BLaER1 (cell line): ENCODE results near the gene IP6K1.
"Not testable (repeated sequence)": the region's sequence is repeated elsewhere in the genome, so short reads cannot be mapped to it uniquely, and the experiment has no call there.

ENCODE experiments used
- H3K27ac ChIP-seq: shearing (Covaris generic); formaldehyde crosslinking; 2 replicates; pipeline ENCODE4 v1.8.1; 2022
- H3K27me3 ChIP-seq: shearing (Covaris generic); formaldehyde crosslinking; 2 replicates; pipeline ENCODE4 v1.8.1; 2022
- H3K36me3 ChIP-seq: shearing (Covaris generic); formaldehyde crosslinking; 2 replicates; pipeline ENCODE4 v1.8.1; 2022
- H3K4me1 ChIP-seq: shearing (Covaris generic); formaldehyde crosslinking; 2 replicates; pipeline ENCODE4 v1.8.1; 2022
- H3K4me2 ChIP-seq: shearing (Covaris generic); formaldehyde crosslinking; 2 replicates; pipeline ENCODE4 v1.8.1; 2022
- H3K4me3 ChIP-seq: shearing (Covaris generic); formaldehyde crosslinking; 2 replicates; pipeline ENCODE4 v1.8.1; 2022
- H3K9ac ChIP-seq: shearing (Covaris generic); formaldehyde crosslinking; 2 replicates; pipeline ENCODE4 v1.8.1; 2022
- H3K9me3 ChIP-seq: shearing (Covaris generic); formaldehyde crosslinking; 2 replicates; pipeline ENCODE4 v1.8.1; 2022
- H4K20me1 ChIP-seq: shearing (Covaris generic); formaldehyde crosslinking; 2 replicates; pipeline ENCODE4 v1.8.1; 2022
- Cebpa-rat ChIP-seq: shearing (Covaris generic); IDR thresholded peaks from 2 replicates; pipeline ENCODE4 v1.8.1; 2022

IP6K1 gene

DNA sequence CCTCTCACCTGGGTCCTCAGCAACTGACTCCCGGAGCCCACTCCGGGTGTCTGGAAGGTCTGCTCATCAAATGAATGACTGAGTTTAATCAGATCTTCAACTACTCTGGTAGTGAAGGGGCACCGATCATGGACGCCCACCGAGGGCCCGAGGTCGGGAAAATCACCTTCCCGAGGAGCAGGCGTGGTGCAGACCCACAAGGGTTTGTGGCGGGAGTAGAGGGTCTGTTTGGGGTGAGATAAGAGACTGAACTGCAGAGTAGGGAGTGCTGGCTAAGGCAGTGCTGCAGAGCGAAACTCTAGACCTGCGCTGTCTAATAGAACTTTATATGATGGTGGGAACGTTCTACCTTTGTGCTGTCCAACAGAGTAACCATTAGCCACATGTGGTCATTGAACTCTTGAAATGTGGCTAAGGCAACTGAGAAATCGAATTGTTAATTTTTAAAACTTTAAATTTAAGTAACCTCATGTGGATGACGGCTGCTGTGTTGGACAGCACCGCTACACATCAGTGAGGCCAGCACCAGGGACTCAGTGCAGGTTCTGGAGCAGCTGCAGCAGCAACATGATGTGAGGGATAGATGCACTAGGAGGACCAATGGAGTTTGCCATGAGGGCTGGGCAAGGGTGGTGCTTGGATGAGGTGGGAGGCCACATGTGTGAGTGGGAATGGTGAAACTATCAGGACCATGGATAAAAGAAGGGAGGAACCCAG, 96.3 kb downstream of the IP6K1 start:
- H3K9ac ChIP-seq: peak overlapping the region; percentile 96
- H3K4me3 ChIP-seq: peak overlapping the region; percentile 96
- not testable (repeated sequence) for H3K9me3 ChIP-seq, H3K27me3 ChIP-seq, H3K36me3 ChIP-seq
- peak overlapping the region; percentile 84 for H3K27ac ChIP-seq
- H3K4me2 ChIP-seq: peak overlapping the region; percentile 77
- H3K4me1 ChIP-seq: peaks cover 24% of the 10 kb centered on the region
- peaks cover 23% of the 10 kb centered on the region for H4K20me1 ChIP-seq

DNA sequence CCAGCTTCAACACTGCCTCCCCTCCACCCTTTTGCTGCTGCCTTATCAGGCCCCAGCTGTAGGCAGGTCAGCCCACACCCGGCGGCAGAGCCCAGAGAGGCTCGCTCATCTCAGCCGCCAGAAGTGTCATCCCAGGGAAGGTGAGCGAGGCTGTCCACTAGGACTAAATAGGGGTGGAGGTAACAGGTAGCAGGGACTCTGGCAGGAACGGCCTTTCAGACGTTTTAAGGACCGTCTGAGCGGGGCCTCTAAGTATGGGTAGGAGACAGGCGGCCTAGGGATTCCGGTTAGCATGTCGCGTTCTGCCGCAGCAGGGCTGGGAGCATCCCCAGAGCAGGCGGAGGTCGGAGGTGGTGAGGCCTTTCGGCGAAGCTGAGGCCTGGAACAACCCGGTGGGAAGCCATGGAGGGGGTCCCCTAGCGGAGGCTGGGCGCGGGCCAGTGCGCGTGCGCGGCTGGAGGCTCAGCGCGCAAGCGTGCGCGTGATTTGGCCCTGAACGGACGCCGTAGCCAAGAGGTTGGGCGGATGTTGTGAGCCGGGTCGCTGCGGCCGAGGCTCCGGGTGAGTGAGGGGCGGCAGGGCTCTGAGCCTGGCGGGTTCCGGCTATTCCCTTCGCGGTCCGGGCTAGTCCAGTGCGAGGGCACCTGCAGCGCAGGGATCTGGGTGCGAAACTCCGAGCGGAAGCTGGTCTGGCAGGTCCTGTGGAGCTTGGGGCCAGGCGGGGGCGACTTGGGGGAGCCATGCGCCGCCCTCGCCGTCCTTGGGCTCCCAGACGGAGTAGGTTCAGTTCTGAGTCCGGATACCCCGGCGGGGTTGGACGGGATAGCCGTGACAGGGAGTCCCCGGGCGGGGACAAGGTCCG, 97.1 kb downstream of the IP6K1 start, which contains the start of the genes MST1 and RNF123:
MST1 (minus strand) TSS at position 429 of the 862 bp plus-strand sequence. CDS start 783 bp downstream, outside the sequence.
RNF123 (plus strand) TSS at position 512 of the 862 bp plus-strand sequence. CDS start 1,609 bp downstream, outside the sequence.
- H3K4me1 ChIP-seq: peaks cover 24% of the 10 kb centered on the region
- peak within 1 kb of the TSS; percentile 84 for H3K27ac ChIP-seq

GRCh38 chr3:49688338-49689045, 97.8 kb downstream of the IP6K1 start:
- peak overlapping the region; percentile 96 for H3K4me3 ChIP-seq
- H3K27me3 ChIP-seq, H3K9me3 ChIP-seq: not testable (repeated sequence)
- peaks cover 24% of the 10 kb centered on the region for H3K4me1 ChIP-seq
- H3K9ac ChIP-seq: peak overlapping the region; percentile 96
- H3K27ac ChIP-seq: peak overlapping the region; percentile 84
- H3K36me3 ChIP-seq: peaks cover 24% of the 10 kb centered on the region
- peaks cover 13% of the 10 kb centered on the region; the same call in 1 of the 2 replicates for H4K20me1 ChIP-seq
- H3K4me2 ChIP-seq: peak overlapping the region; percentile 77

More for the DNA sequence above, 97.1 kb downstream of the IP6K1 start, which contains the start of the genes MST1 and RNF123:
- Histone ChIP-seq H3K9ac (peak within 1 kb of the TSS; percentile 96), H3K9me3 (peaks cover 5% of the 10 kb centered on the region; the same call in 1 of the 2 replicates), H3K36me3 (peaks cover 16% of the 10 kb centered on the region), H3K4me3 (peak within 1 kb of the TSS; percentile 96), H3K27me3 (no peaks in the 10 kb centered on the region), H4K20me1 (peaks cover 15% of the 10 kb centered on the region), H3K4me2 (peak within 1 kb of the TSS; percentile 77)
- TF ChIP-seq Cebpa-rat: no peak

DNA sequence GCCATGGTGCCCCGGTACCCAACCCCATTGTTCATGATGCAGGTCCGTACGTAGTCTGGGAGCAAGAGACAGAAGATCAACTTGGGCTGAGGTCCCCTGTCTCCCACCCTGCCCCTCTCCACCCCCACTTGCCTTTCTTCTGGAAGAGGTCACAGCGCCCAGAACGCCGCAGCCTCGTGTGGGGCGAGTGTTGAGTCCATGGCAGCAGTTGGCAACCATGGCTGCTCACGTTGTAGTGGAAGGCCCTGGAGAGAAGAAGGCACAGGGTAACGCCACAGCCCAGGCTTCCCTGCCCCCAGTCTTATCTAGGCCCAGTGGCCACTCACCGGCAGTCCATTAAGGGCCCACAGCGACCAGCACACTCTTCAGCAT, 98.9 kb downstream of the IP6K1 start:
- not testable (repeated sequence) for H3K27ac ChIP-seq, H3K4me3 ChIP-seq, H3K9ac ChIP-seq, H3K9me3 ChIP-seq, H3K4me2 ChIP-seq, H3K27me3 ChIP-seq
- Histone ChIP-seq H3K4me1 (peaks cover 24% of the 10 kb centered on the region), H3K36me3 (peaks cover 35% of the 10 kb centered on the region), H4K20me1 (peaks cover 13% of the 10 kb centered on the region; the same call in 1 of the 2 replicates)

GRCh38 chr3:49686769-49687423, 99.4 kb downstream of the IP6K1 start:
- peaks cover 40% of the 10 kb centered on the region for H3K36me3 ChIP-seq
- not testable (repeated sequence) for H3K9ac ChIP-seq, H3K4me2 ChIP-seq, H3K4me3 ChIP-seq, H3K9me3 ChIP-seq, H3K27ac ChIP-seq, H3K27me3 ChIP-seq
- peaks cover 13% of the 10 kb centered on the region; the same call in 1 of the 2 replicates for H4K20me1 ChIP-seq
- H3K4me1 ChIP-seq: peaks cover 24% of the 10 kb centered on the region

- H3K9ac ChIP-seq, H3K9me3 ChIP-seq, H3K4me2 ChIP-seq, H3K27ac ChIP-seq, H3K27me3 ChIP-seq, H3K4me3 ChIP-seq: not testable (repeated sequence)
- Histone ChIP-seq H3K36me3 (peaks cover 42% of the 10 kb centered on the region), H3K4me1 (peaks cover 22% of the 10 kb centered on the region), H4K20me1 (peaks cover 13% of the 10 kb centered on the region; the same call in 1 of the 2 replicates)
These were observed 100.0 kb downstream of the IP6K1 start for GRCh38 chr3:49686346-49686745.

DNA sequence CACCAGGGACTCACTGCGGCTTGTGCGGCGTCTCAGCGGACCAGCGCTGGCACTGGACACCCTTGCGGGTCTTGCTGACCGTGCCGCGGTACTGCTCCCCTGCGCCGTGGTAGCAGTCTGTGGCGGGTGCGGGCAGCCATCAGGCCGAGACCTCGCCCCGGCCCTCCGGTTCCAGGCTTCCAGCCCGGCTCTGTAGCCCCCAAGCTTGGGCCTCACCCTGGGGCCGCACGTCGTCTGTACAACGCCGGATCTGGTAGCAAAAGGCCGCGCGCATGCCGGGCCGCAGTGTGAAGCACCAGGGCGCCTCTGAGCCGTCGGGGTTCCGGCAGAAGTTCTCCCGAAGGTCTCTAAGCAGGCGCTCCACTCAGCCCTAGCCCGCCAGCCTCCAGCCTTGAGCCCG, 100.5 kb downstream of the IP6K1 start:
- H3K4me2 ChIP-seq, H3K27ac ChIP-seq, H3K9ac ChIP-seq, H3K27me3 ChIP-seq, H3K4me3 ChIP-seq, H3K9me3 ChIP-seq: not testable (repeated sequence)
- H4K20me1 ChIP-seq: peaks cover 11% of the 10 kb centered on the region; the same call in 1 of the 2 replicates
- H3K4me1 ChIP-seq: peaks cover 17% of the 10 kb centered on the region
- H3K36me3 ChIP-seq: peaks cover 46% of the 10 kb centered on the region

DNA sequence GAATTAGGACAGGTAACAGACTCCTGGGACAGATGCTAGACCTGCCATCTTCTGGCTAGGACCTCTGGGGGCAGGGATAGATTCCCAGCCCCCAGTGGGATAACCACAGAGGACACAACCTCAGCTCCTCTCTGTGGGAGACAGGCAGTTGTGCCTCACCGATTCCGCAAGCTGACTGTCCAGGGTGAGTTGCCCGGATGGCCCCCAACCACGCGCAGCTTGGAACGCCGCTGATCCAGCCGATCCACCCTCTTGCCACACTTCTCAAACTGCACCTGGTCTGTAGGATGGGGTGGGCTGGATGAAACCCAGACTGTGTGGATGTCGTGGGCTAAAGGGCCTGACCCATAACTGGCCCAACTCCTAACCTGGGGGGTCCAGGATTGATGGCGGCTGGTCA, 101.2 kb downstream of the IP6K1 start:
- not testable (repeated sequence) for H3K27ac ChIP-seq, H3K4me2 ChIP-seq, H3K4me3 ChIP-seq, H3K9me3 ChIP-seq, H3K27me3 ChIP-seq, H3K9ac ChIP-seq
- Histone ChIP-seq H4K20me1 (peaks cover 16% of the 10 kb centered on the region), H3K4me1 (peaks cover 10% of the 10 kb centered on the region), H3K36me3 (peaks cover 54% of the 10 kb centered on the region)

DNA sequence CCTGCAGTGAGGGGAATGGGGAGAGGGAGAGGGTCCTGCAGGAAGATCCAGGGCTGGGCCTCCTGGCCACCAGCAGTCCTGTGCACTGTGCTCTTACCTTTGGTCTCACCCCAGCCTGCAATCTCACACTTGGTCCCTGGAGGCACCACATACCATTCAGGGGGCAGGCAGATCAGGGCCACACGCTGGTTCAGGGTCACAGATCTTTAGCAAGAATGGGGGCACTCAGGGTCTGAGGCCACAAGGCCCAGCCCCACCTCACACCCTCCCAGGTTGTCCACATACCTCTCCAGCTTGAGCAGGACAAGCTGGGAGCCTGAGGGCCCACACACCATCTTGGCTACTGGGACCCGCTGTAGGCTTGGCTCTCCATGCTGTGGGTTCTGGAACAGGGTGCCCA, 101.9 kb downstream of the IP6K1 start:
- not testable (repeated sequence) for H3K27ac ChIP-seq, H3K4me3 ChIP-seq, H3K27me3 ChIP-seq, H3K4me1 ChIP-seq, H3K9me3 ChIP-seq, H3K9ac ChIP-seq, H3K4me2 ChIP-seq
- Histone ChIP-seq H3K36me3 (peaks cover 60% of the 10 kb centered on the region), H4K20me1 (peaks cover 17% of the 10 kb centered on the region; the same call in 1 of the 2 replicates)
